NCI-H345 treated with DMSO at 0.1 percent for 48 hours (cell line): Measurements from ENCODE around the gene PPIF.
A peak's percentile ranks its signal among the peaks of the same experiment; 100 is the strongest.

Experiments
- DNase-seq: peaks from one replicate; lab custom pipeline; 2025; ENCODE audit not compliant: unreplicated experiment; lab: John Stamatoyannopoulos, UW

The PPIF gene

DNA sequence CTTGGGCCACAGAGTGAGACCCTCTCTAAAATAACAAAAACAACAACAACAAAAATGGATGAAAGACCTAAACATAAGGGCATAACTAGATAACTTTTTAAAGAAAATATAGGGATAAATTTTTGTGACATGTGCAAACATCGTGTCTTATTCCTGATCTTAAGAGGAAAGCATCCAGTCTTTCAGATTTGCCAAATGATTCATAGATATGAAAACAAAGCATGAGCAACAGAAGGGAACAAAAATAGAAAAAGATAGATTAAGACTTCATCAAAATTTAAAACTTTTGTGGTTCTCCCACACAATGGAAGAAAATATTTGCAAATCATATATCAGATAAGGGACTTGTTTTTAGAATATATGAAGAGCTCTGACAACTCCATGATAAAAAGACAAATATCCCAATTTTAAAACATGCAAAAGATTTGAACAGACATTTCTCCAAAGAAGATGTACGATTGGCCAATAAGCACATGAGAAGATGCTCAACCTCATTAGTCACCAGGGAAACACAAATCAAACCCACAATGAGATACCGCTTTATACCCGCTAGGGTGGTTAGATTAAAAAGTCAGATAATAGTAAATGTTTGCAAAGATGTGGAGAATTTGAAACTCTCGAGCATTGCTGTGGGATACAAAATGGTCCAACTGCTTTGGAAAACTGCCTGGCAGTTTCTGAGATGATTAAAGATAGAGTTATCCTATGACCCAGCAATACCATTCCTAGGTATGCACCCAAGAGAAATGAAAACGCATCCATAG, 20.3 kb downstream of the PPIF start:
- no peak for DNase-seq

DNA sequence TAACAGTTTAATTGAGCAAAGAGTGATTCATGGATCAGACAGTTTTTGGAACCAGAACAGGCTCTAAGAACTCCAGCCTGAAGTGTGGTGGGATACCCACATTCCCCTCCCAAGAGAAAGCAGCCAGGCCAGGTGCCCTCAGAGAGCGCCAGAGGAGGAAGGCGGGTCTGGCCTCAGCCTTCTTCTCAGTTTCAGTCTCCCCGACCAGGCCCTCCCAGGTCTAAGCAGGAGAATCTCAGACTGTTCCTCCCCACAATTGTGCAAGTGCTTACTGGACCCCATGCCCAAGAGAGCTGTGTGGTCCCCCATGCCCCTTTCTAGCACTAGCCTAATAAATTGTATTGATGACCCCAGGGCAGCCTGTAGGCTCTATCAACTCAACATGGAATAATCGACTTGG, 25.6 kb downstream of the PPIF start:
- no peak for DNase-seq

GRCh38 chr10:79374312-79375191, 27.3 kb downstream of the PPIF start:
- peak; percentile 20 for DNase-seq

DNA sequence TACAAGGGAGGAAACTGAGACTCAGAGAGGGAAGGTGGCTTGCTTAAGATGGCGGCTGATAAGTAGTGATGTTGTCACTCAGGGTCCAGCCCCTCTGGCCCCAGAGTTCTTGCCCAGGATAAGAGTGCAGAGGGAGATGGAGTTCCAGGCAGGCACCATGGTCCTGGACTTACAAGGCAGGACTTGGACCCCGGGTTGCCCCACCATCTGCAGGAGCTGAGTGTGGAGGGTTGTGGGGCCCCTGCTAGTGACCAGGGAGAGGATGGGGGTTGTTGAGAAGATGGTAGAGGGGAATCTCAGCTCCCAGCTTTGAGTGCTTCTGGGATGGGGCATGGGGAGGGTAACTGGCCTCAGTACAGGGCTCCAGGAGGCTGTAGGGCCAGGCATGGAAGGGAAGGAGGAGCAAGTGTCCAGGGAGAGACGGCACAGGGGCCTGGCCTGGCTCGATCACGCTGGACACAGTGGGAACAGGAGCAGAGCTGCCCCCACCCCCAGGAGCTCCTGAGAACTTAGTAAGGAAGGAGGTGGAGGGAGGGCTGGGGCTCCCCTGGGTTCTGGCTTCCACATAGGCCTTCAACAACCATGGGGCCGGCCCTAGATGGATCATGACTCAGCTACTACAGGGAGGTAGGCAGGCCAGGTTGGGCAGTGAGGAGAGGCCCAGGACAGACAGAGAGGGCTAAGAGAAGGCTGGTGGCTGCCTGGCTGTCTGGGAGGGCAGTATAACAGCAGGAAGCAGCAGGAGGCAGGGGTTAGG, 28.2 kb downstream of the PPIF start:
- no peak for DNase-seq

DNA sequence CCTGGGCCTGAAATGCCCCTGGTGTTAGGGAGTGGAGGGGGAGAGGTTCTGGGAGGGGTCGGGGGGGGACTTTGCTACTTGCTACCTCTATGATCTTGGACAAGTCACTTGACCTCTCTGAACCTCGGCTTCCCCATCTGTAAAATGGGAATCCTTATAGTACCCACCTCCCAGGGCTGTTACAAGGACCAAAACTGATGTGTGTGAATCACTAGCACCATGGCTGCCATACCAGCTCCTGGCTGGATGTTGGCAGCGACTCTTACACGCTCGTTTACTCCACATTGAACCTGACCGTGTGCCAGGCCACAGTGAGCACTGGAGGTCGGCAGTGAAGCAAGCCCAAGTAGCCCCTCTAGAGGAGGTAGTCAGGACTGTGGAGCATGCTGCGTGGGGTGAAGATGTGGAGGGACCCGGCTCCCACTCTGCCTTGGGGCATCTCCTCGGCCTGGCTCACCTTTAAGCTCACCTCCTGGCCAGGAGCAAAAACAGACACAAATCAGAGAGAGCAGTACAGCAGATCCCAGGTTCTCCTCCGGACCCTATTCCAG, 28.9 kb downstream of the PPIF start:
- no peak for DNase-seq

DNA sequence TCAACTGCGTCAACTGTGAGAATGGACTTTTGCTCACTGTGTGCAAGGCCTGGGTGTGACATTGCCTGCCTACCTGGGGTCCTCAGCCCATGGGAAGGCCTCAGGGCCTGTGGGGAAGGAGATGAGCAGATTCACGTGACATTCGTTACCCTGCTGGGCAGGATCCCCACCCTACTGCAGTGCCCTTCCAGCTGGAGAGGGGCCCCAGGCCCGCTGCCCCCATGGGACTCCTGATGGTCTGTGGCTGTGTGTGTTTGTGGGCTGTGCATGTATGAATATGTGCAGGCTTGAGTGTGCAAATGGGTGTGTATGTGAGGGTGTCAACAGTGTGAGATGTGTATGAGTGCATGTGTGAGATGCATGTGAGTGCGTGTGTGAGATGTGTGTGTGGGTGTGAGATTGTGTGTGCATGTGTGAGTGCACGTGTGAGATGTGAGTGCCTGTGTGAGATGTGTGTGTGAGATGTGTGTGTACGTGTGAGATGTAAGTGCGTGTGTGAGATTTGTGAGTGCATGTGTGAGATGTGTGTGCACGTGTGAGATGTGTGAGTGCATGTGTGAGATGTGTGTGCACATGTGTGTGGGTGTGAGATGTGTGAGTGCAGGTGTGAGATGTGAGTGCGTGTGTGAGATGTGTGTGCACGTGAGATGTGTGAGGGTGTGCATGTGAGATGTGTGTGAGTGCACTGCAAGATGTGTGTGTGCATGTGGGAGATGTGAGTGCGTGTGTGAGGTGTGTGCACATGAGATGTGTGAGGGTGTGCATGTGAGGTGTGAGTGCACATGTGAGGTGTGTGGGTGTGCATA, 29.7 kb downstream of the PPIF start:
- no peak for DNase-seq

DNA sequence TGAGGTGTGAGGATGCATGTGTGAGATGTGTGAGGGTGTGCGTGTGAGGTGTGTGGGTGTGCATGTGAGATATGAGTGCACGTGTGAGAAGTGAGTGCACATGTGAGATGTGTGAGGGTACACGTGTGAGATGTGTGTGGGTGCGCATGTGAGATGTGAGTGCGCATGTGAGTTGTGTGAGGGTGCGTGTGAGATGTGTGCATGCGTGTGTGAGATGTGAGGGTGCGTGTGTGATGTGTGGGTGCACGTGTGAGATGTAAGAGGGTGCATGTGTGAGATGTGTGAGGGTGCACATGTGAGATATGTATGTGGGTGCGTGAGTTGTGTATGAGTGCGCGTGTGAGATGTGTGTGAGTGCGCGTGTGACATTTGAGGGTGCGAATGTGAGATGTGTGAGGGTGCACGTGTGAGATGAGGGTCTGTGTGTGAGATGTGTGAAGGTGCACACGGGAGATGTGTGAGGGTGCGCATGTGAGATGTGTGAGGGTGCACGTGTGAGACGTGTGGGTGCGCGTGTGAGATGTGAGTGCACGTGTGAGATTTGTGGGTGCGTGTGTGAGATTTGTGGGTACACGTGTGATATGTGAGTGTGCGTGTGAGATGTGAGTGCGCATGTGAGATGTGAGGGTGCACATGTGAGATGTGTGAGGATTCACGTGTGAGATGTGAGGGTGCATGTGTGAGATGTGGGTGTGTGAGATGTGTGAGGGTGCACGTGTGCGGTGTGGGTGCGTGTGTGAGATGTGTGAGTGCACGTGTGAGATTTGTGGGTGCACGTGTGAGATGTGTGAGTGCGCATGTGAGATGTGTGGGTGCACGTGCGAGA, 30.5 kb downstream of the PPIF start:
- no peak for DNase-seq

GRCh38 chr10:79378383-79378646, 31.0 kb downstream of the PPIF start:
- no peak for DNase-seq

- no peak for DNase-seq
These were observed 31.6 kb downstream of the PPIF start for GRCh38 chr10:79378647-79379511.

DNA sequence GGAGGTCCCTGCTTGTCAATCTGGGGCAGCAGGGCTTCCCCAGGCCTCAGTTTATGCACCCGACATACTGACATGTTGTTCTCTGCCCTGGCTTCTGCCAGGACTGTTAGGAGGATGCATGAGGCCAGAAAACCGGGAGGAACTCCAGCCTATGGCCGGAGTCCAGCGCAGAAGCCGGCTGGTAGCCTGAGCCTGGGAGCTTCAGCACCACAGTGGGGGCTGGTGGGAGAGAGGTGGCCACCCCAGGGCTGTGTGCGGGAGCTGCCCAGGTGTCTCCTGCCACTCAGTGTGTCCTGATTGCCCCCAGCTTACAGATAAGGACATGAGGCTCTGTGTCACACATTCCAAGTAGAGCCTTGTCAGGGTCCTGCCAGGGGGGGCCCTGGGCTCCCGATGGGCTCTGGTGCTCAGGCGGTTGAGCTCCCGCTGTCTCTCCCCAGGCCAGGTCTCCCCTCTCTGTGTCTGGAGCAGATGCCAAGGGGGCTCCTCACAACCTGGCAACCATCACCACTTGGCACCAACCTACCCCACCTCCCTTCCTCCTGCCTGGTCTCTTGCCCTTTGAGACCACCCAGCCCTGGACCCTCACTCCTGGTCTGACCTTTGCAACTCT, 32.3 kb downstream of the PPIF start:
- DNase-seq: no peak

DNA sequence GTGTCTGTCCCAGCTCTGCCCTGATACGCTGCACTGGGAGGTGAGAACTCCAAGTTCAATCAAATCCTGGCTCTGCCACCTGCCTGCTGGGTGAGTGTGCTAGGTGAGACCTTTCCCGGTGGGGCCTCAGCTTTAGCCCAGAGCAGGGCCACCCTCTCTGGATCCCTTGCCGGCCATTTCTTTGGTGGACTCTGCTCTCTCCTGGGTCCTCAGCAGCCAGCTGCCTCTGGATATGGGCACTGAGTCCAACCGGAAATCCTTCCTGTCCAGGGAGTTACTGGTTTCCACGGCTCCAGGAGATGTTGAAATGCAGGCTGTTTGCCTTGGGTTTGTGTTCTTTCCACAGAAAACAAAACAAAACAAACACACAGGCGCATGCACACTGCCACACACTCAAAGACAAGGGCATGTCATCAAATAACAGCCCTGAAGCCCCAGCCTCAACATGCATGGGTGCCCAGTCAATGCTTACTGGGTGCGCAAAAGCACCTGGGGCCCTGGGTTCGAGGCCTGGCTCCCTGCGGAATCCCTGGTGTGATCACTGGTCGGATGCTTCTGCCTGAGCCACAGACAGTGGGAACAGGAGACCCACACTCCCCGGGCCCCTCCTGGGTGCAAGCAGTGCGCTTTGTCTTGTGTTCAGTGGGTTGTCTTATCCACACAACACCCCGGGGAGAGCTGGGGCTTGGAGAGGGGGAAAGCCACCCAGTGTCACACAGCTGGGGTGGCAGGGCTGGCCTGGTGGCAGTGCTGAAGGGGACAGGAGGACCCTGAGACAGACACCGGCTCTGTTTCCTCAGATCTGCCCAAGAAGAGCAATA, 33.1 kb downstream of the PPIF start:
- no peak for DNase-seq

DNA sequence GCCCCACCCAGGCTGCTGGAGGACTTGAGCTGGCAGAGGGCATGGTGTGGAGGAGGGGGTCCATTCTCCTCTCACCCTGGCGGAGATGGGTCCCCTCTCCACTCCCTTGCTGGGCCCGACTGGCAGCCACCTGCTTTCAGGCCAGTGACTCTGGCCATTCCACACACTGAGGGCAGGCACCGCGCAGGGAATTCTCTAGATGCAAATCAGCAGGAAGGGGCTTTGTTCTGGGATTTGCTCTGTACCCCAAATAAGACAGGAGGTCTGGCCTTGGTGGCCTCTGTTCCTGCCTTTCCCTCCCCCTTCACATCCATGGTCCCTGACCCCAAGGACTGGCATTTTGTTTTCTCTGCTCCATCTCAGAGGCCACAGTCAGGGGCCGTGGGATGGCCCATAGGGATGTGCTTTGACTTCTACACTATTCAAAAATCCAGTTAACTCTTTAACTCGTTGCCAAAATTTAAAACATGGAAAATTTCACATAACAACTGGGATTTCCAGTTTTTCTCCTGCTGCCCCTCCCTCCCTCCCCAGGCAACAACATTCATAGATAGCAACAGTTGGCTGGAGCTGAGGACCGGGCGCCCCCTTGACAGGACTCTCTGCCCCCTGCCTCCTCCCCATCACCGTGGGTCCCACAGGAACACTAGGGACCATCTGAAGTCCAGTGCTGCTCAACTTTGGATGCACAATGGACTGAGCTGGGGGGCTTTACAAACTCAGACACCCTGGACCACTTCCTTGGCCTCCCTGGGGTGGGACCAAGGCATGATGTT, 33.9 kb downstream of the PPIF start:
- DNase-seq: no peak

- no peak for DNase-seq
These were observed 34.5 kb downstream of the PPIF start for GRCh38 chr10:79381804-79382221.

- DNase-seq: no peak
These were observed 35.2 kb downstream of the PPIF start for GRCh38 chr10:79382491-79382941.

GRCh38 chr10:79383974-79384606, 36.8 kb downstream of the PPIF start:
- no peak for DNase-seq

- no peak for DNase-seq
These were observed 37.6 kb downstream of the PPIF start for GRCh38 chr10:79384773-79385391.
